ENCODE data around the gene ZNF23. TPM values are rescaled to one million over a fixed set of nuclear protein-coding genes. Genes with fewer than 3 reads are reported as not detected.
A peak's percentile ranks its signal among the peaks of the same experiment; 100 is the strongest.

Gene ZNF23
- total RNA-seq, 1 experiment from 2014 or later = 11.6 TPM

DNA sequence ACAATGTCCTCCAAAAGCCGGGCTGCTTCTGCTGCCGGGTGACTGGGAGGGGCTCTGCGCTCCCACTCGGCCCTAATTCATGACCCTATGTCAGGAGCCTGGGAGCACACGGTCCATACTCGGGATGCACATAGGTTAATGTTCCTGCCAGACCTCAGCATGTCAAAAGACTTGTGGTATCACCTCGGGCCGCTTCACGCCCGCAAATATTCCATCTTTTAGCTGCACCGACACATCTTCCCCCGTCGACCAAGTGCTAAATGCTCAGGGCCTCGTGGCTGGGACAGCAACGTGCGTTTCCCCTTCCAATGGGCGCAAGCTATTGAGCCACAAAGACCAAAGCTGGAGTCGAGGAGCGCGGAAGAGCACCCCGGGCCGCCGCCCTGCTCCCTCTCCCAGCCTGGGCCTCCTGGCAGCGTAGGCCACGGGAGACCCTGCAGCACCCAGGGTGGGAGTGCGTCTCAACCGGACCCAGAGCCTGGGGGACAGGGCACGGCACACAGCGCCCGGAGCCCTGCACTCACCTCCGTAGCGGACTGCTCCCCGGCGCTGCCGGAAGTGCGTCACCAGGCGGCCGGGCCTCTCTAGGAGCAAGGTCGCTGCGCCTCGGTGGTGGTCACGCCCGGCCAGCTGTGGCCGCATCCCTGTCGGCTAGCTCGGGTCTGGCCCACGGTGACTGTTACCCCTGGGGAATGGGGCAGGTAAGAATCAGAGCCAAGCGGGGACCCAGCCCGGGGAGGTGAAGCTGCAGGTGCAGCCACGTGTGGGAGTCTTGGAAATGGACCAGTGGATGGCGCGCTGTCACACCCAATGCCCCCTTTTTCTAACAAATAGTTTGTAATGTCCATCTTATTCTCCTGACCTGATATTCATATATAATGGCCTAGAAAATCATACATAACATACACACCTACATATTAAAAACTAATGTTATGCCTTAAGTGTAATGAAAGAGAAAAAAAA is at the start of gene ZNF23 (continued):
- 0 out of 2 replicates have a peak, but pooled peaks have one; percentile 65 for TF ChIP-seq SMAD3 (CRISPR knock-in tag; IDR thresholded peaks at IDR 0.05; ENCODE audit: borderline replicate concordance)
- TF ChIP-seq, protein P1, sequence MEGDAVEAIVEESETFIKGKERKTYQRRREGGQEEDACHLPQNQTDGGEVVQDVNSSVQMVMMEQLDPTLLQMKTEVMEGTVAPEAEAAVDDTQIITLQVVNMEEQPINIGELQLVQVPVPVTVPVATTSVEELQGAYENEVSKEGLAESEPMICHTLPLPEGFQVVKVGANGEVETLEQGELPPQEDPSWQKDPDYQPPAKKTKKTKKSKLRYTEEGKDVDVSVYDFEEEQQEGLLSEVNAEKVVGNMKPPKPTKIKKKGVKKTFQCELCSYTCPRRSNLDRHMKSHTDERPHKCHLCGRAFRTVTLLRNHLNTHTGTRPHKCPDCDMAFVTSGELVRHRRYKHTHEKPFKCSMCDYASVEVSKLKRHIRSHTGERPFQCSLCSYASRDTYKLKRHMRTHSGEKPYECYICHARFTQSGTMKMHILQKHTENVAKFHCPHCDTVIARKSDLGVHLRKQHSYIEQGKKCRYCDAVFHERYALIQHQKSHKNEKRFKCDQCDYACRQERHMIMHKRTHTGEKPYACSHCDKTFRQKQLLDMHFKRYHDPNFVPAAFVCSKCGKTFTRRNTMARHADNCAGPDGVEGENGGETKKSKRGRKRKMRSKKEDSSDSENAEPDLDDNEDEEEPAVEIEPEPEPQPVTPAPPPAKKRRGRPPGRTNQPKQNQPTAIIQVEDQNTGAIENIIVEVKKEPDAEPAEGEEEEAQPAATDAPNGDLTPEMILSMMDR (IDR thresholded peaks at IDR 0.05) = no peak
- TF ChIP-seq ZNF138 (CRISPR knock-in tag; conservative IDR thresholded peaks at IDR 0.05) = 0 out of 2 replicates have a peak, but pooled peaks have one; percentile 33
- TF ChIP-seq NR1H2 (CRISPR knock-in tag; IDR thresholded peaks at IDR 0.05) = no peak
- TF ChIP-seq, protein P2, sequence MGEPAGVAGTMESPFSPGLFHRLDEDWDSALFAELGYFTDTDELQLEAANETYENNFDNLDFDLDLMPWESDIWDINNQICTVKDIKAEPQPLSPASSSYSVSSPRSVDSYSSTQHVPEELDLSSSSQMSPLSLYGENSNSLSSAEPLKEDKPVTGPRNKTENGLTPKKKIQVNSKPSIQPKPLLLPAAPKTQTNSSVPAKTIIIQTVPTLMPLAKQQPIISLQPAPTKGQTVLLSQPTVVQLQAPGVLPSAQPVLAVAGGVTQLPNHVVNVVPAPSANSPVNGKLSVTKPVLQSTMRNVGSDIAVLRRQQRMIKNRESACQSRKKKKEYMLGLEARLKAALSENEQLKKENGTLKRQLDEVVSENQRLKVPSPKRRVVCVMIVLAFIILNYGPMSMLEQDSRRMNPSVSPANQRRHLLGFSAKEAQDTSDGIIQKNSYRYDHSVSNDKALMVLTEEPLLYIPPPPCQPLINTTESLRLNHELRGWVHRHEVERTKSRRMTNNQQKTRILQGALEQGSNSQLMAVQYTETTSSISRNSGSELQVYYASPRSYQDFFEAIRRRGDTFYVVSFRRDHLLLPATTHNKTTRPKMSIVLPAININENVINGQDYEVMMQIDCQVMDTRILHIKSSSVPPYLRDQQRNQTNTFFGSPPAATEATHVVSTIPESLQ (CRISPR knock-in tag; IDR thresholded peaks at IDR 0.05) = no peak
- TF ChIP-seq ZNF232 (CRISPR knock-in tag; IDR thresholded peaks at IDR 0.05) = peak; percentile 80; the same call in 1 of the 2 replicates
- TF ChIP-seq, protein P3, sequence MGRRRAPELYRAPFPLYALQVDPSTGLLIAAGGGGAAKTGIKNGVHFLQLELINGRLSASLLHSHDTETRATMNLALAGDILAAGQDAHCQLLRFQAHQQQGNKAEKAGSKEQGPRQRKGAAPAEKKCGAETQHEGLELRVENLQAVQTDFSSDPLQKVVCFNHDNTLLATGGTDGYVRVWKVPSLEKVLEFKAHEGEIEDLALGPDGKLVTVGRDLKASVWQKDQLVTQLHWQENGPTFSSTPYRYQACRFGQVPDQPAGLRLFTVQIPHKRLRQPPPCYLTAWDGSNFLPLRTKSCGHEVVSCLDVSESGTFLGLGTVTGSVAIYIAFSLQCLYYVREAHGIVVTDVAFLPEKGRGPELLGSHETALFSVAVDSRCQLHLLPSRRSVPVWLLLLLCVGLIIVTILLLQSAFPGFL (CRISPR knock-in tag; IDR thresholded peaks at IDR 0.05; ENCODE audit: borderline replicate concordance) = no peak
- TF ChIP-seq FOXK1 (CRISPR knock-in tag; IDR thresholded peaks at IDR 0.05) = peak; percentile 97
- TF ChIP-seq, protein P4, sequence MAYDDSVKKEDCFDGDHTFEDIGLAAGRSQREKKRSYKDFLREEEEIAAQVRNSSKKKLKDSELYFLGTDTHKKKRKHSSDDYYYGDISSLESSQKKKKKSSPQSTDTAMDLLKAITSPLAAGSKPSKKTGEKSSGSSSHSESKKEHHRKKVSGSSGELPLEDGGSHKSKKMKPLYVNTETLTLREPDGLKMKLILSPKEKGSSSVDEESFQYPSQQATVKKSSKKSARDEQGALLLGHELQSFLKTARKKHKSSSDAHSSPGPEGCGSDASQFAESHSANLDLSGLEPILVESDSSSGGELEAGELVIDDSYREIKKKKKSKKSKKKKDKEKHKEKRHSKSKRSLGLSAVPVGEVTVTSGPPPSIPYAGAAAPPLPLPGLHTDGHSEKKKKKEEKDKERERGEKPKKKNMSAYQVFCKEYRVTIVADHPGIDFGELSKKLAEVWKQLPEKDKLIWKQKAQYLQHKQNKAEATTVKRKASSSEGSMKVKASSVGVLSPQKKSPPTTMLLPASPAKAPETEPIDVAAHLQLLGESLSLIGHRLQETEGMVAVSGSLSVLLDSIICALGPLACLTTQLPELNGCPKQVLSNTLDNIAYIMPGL (CRISPR knock-in tag; IDR thresholded peaks at IDR 0.05) = peak; percentile 89
- TF ChIP-seq, protein P5, sequence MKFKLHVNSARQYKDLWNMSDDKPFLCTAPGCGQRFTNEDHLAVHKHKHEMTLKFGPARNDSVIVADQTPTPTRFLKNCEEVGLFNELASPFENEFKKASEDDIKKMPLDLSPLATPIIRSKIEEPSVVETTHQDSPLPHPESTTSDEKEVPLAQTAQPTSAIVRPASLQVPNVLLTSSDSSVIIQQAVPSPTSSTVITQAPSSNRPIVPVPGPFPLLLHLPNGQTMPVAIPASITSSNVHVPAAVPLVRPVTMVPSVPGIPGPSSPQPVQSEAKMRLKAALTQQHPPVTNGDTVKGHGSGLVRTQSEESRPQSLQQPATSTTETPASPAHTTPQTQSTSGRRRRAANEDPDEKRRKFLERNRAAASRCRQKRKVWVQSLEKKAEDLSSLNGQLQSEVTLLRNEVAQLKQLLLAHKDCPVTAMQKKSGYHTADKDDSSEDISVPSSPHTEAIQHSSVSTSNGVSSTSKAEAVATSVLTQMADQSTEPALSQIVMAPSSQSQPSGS (CRISPR knock-in tag; IDR thresholded peaks at IDR 0.05; ENCODE audit: borderline replicate concordance, low read depth) = peak; percentile 24; the same call in 1 of the 2 replicates
- TF ChIP-seq, protein P6, sequence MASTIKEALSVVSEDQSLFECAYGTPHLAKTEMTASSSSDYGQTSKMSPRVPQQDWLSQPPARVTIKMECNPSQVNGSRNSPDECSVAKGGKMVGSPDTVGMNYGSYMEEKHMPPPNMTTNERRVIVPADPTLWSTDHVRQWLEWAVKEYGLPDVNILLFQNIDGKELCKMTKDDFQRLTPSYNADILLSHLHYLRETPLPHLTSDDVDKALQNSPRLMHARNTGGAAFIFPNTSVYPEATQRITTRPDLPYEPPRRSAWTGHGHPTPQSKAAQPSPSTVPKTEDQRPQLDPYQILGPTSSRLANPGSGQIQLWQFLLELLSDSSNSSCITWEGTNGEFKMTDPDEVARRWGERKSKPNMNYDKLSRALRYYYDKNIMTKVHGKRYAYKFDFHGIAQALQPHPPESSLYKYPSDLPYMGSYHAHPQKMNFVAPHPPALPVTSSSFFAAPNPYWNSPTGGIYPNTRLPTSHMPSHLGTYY (CRISPR knock-in tag; IDR thresholded peaks at IDR 0.05) = no peak
- TF ChIP-seq, protein P7, sequence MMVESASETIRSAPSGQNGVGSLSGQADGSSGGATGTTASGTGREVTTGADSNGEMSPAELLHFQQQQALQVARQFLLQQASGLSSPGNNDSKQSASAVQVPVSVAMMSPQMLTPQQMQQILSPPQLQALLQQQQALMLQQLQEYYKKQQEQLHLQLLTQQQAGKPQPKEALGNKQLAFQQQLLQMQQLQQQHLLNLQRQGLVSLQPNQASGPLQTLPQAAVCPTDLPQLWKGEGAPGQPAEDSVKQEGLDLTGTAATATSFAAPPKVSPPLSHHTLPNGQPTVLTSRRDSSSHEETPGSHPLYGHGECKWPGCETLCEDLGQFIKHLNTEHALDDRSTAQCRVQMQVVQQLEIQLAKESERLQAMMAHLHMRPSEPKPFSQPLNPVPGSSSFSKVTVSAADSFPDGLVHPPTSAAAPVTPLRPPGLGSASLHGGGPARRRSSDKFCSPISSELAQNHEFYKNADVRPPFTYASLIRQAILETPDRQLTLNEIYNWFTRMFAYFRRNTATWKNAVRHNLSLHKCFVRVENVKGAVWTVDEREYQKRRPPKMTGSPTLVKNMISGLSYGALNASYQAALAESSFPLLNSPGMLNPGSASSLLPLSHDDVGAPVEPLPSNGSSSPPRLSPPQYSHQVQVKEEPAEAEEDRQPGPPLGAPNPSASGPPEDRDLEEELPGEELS (CRISPR knock-in tag; IDR thresholded peaks at IDR 0.05) = no peak
- TF ChIP-seq RELA (CRISPR knock-in tag; IDR thresholded peaks at IDR 0.05; ENCODE audit: borderline replicate concordance) = peak; percentile 89
- TF ChIP-seq, protein P8, sequence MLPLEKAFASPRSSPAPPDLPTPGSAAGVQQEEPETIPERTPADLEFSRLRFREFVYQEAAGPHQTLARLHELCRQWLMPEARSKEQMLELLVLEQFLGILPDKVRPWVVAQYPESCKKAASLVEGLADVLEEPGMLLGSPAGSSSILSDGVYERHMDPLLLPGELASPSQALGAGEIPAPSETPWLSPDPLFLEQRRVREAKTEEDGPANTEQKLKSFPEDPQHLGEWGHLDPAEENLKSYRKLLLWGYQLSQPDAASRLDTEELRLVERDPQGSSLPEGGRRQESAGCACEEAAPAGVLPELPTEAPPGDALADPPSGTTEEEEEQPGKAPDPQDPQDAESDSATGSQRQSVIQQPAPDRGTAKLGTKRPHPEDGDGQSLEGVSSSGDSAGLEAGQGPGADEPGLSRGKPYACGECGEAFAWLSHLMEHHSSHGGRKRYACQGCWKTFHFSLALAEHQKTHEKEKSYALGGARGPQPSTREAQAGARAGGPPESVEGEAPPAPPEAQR (CRISPR knock-in tag; IDR thresholded peaks at IDR 0.05) = no peak
- TF ChIP-seq CBFB (CRISPR knock-in tag; IDR thresholded peaks at IDR 0.05; ENCODE audit: low read depth) = peak; percentile 89; the same call in 1 of the 2 replicates
- TF ChIP-seq NFE2L1 (CRISPR knock-in tag; IDR thresholded peaks at IDR 0.05) = peak; percentile 59; the same call in 1 of the 2 replicates
- TF ChIP-seq, protein P9, sequence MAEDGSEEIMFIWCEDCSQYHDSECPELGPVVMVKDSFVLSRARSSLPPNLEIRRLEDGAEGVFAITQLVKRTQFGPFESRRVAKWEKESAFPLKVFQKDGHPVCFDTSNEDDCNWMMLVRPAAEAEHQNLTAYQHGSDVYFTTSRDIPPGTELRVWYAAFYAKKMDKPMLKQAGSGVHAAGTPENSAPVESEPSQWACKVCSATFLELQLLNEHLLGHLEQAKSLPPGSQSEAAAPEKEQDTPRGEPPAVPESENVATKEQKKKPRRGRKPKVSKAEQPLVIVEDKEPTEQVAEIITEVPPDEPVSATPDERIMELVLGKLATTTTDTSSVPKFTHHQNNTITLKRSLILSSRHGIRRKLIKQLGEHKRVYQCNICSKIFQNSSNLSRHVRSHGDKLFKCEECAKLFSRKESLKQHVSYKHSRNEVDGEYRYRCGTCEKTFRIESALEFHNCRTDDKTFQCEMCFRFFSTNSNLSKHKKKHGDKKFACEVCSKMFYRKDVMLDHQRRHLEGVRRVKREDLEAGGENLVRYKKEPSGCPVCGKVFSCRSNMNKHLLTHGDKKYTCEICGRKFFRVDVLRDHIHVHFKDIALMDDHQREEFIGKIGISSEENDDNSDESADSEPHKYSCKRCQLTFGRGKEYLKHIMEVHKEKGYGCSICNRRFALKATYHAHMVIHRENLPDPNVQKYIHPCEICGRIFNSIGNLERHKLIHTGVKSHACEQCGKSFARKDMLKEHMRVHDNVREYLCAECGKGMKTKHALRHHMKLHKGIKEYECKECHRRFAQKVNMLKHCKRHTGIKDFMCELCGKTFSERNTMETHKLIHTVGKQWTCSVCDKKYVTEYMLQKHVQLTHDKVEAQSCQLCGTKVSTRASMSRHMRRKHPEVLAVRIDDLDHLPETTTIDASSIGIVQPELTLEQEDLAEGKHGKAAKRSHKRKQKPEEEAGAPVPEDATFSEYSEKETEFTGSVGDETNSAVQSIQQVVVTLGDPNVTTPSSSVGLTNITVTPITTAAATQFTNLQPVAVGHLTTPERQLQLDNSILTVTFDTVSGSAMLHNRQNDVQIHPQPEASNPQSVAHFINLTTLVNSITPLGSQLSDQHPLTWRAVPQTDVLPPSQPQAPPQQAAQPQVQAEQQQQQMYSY (CRISPR knock-in tag; IDR thresholded peaks at IDR 0.05) = no peak; the same call in 1 of the 2 replicates
